ENCODE measurements around the gene METTL4.

The METTL4 gene

GRCh38 chr18:2573408-2573807 is 2.1 kb upstream of the METTL4 start:
- peaks cover 41% of the 10 kb centered on the region for H3K36me3 ChIP-seq (ENCODE audit: insufficient read depth, insufficient read length, low read length)
- no peak for DNase-seq (ENCODE audit: low read depth, low spot score)
- no peaks in the 10 kb centered on the region for H3K9me3 ChIP-seq (ENCODE audit: insufficient read depth, low read length)
- TF ChIP-seq YY1 (IDR thresholded peaks at IDR 0.05; ENCODE audit: insufficient read depth, insufficient read length) (no peak), ZNF274 (IDR thresholded peaks at IDR 0.05; ENCODE audit: low read depth, low read length) (no peak), SUZ12 (IDR thresholded peaks at IDR 0.05; ENCODE audit: extremely low read depth, insufficient read depth, insufficient read length) (no peak)
- H3K4me1 ChIP-seq (ENCODE audit: insufficient read depth, insufficient read length), result peaks cover 4% of the 10 kb centered on the region
- no peaks in the 10 kb centered on the region for H3K27me3 ChIP-seq (ENCODE audit: insufficient read depth, insufficient read length)
- H3K4me3 ChIP-seq (ENCODE audit: insufficient read length, low read depth), result peak overlapping the region; percentile 82
- H3K9ac ChIP-seq (ENCODE audit: insufficient read length, low read depth), result no peak overlapping the region

GRCh38 chr18:2572892-2573291 is 1.6 kb upstream of the METTL4 start:
- H3K27me3 ChIP-seq (ENCODE audit: insufficient read depth, insufficient read length), result no peaks in the 10 kb centered on the region
- peak overlapping the region; percentile 92 for H3K9ac ChIP-seq (ENCODE audit: insufficient read length, low read depth)
- H3K4me1 ChIP-seq (ENCODE audit: insufficient read depth, insufficient read length), result peaks cover 4% of the 10 kb centered on the region
- no peak for DNase-seq (ENCODE audit: low read depth, low spot score)
- no peaks in the 10 kb centered on the region for H3K9me3 ChIP-seq (ENCODE audit: insufficient read depth, low read length)
- H3K4me3 ChIP-seq (ENCODE audit: insufficient read length, low read depth), result peak overlapping the region; percentile 82
- peaks cover 36% of the 10 kb centered on the region for H3K36me3 ChIP-seq (ENCODE audit: insufficient read depth, insufficient read length, low read length)
- TF ChIP-seq YY1 (IDR thresholded peaks at IDR 0.05; ENCODE audit: insufficient read depth, insufficient read length) (no peak), SUZ12 (IDR thresholded peaks at IDR 0.05; ENCODE audit: extremely low read depth, insufficient read depth, insufficient read length) (no peak), ZNF274 (IDR thresholded peaks at IDR 0.05; ENCODE audit: low read depth, low read length) (no peak)

GRCh38 chr18:2572171-2572569 is 865 bp upstream of the METTL4 start:
- Histone ChIP-seq H3K36me3 (ENCODE audit: insufficient read depth, insufficient read length, low read length) (peaks cover 32% of the 10 kb centered on the region), H3K4me1 (ENCODE audit: insufficient read depth, insufficient read length) (peaks cover 4% of the 10 kb centered on the region), H3K27me3 (ENCODE audit: insufficient read depth, insufficient read length) (no peaks in the 10 kb centered on the region), H3K9ac (ENCODE audit: insufficient read length, low read depth) (peak overlapping the region; percentile 92), H3K4me3 (ENCODE audit: insufficient read length, low read depth) (peak overlapping the region; percentile 82), H3K9me3 (ENCODE audit: insufficient read depth, low read length) (no peaks in the 10 kb centered on the region)
- no peak for DNase-seq (ENCODE audit: low read depth, low spot score)
- TF ChIP-seq YY1 (IDR thresholded peaks at IDR 0.05; ENCODE audit: insufficient read depth, insufficient read length) (no peak), ZNF274 (IDR thresholded peaks at IDR 0.05; ENCODE audit: low read depth, low read length) (no peak), SUZ12 (IDR thresholded peaks at IDR 0.05; ENCODE audit: extremely low read depth, insufficient read depth, insufficient read length) (no peak)

GRCh38 chr18:2570772-2571199 is 519 bp downstream of the METTL4 start:
- Histone ChIP-seq H3K9ac (ENCODE audit: insufficient read length, low read depth) (peak overlapping the region; percentile 92), H3K4me1 (ENCODE audit: insufficient read depth, insufficient read length) (peaks cover 4% of the 10 kb centered on the region), H3K27me3 (ENCODE audit: insufficient read depth, insufficient read length) (no peaks in the 10 kb centered on the region), H3K4me3 (ENCODE audit: insufficient read length, low read depth) (peak overlapping the region; percentile 82), H3K36me3 (ENCODE audit: insufficient read depth, insufficient read length, low read length) (peaks cover 32% of the 10 kb centered on the region), H3K9me3 (ENCODE audit: insufficient read depth, low read length) (no peaks in the 10 kb centered on the region)
- DNase-seq (ENCODE audit: low read depth, low spot score), result no peak
- TF ChIP-seq YY1 (IDR thresholded peaks at IDR 0.05; ENCODE audit: insufficient read depth, insufficient read length), result no peak
- no peak for TF ChIP-seq ZNF274 (IDR thresholded peaks at IDR 0.05; ENCODE audit: low read depth, low read length)
- TF ChIP-seq SUZ12 (IDR thresholded peaks at IDR 0.05; ENCODE audit: extremely low read depth, insufficient read depth, insufficient read length), result no peak

- Histone ChIP-seq H3K4me1 (ENCODE audit: insufficient read depth, insufficient read length) (peaks cover 4% of the 10 kb centered on the region), H3K27me3 (ENCODE audit: insufficient read depth, insufficient read length) (no peaks in the 10 kb centered on the region), H3K9me3 (ENCODE audit: insufficient read depth, low read length) (no peaks in the 10 kb centered on the region), H3K36me3 (ENCODE audit: insufficient read depth, insufficient read length, low read length) (peaks cover 21% of the 10 kb centered on the region), H3K4me3 (ENCODE audit: insufficient read length, low read depth) (peak overlapping the region; percentile 82), H3K9ac (ENCODE audit: insufficient read length, low read depth) (no peak overlapping the region)
- TF ChIP-seq ZNF274 (IDR thresholded peaks at IDR 0.05; ENCODE audit: low read depth, low read length) (no peak), SUZ12 (IDR thresholded peaks at IDR 0.05; ENCODE audit: extremely low read depth, insufficient read depth, insufficient read length) (no peak), YY1 (IDR thresholded peaks at IDR 0.05; ENCODE audit: insufficient read depth, insufficient read length) (no peak)
- no peak for DNase-seq (ENCODE audit: low read depth, low spot score)
These were observed 1.7 kb downstream of the METTL4 start for GRCh38 chr18:2569338-2570207.

- DNase-seq (ENCODE audit: low read depth, low spot score), result no peak
- no peaks in the 10 kb centered on the region for H3K27me3 ChIP-seq (ENCODE audit: insufficient read depth, insufficient read length)
- peaks cover 14% of the 10 kb centered on the region for H3K36me3 ChIP-seq (ENCODE audit: insufficient read depth, insufficient read length, low read length)
- TF ChIP-seq YY1 (IDR thresholded peaks at IDR 0.05; ENCODE audit: insufficient read depth, insufficient read length), result no peak
- no peak for TF ChIP-seq SUZ12 (IDR thresholded peaks at IDR 0.05; ENCODE audit: extremely low read depth, insufficient read depth, insufficient read length)
- TF ChIP-seq ZNF274 (IDR thresholded peaks at IDR 0.05; ENCODE audit: low read depth, low read length), result no peak
- H3K4me1 ChIP-seq (ENCODE audit: insufficient read depth, insufficient read length), result peaks cover 4% of the 10 kb centered on the region
- no peak overlapping the region for H3K9ac ChIP-seq (ENCODE audit: insufficient read length, low read depth)
- no peaks in the 10 kb centered on the region for H3K9me3 ChIP-seq (ENCODE audit: insufficient read depth, low read length)
- H3K4me3 ChIP-seq (ENCODE audit: insufficient read length, low read depth), result no peak overlapping the region
These were observed 2.7 kb downstream of the METTL4 start for GRCh38 chr18:2568605-2569004.

GRCh38 chr18:2568129-2568528 is 3.2 kb downstream of the METTL4 start:
- no peak overlapping the region for H3K4me3 ChIP-seq (ENCODE audit: insufficient read length, low read depth)
- no peaks in the 10 kb centered on the region for H3K27me3 ChIP-seq (ENCODE audit: insufficient read depth, insufficient read length)
- H3K4me1 ChIP-seq (ENCODE audit: insufficient read depth, insufficient read length), result peaks cover 4% of the 10 kb centered on the region
- H3K36me3 ChIP-seq (ENCODE audit: insufficient read depth, insufficient read length, low read length), result peaks cover 16% of the 10 kb centered on the region
- H3K9ac ChIP-seq (ENCODE audit: insufficient read length, low read depth), result no peak overlapping the region
- H3K9me3 ChIP-seq (ENCODE audit: insufficient read depth, low read length), result no peaks in the 10 kb centered on the region
- DNase-seq (ENCODE audit: low read depth, low spot score), result no peak
- no peak for TF ChIP-seq YY1 (IDR thresholded peaks at IDR 0.05; ENCODE audit: insufficient read depth, insufficient read length)
- TF ChIP-seq SUZ12 (IDR thresholded peaks at IDR 0.05; ENCODE audit: extremely low read depth, insufficient read depth, insufficient read length), result no peak
- TF ChIP-seq ZNF274 (IDR thresholded peaks at IDR 0.05; ENCODE audit: low read depth, low read length), result no peak

All from NT2/D1 (cell line).